Measurements from ENCODE around the gene NOP53. TPM values are rescaled to one million over a fixed set of nuclear protein-coding genes. Genes with fewer than 3 reads are reported as not detected.
"Not testable (repeated sequence)": the region's sequence is repeated elsewhere in the genome, so short reads cannot be mapped to it uniquely, and the experiment has no call there.

The NOP53 gene
- total RNA-seq, 2 donors from 2014 or later: 184 to 201 TPM

GRCh38 chr19:47714339-47714738 is 31.0 kb upstream of the NOP53 start:
- intact Hi-C loops (cut with DNase I): no loop called here
- DNase-seq (ENCODE audit: low spot score): no peak

- intact Hi-C loops (cut with DNase I): loop anchor here in 1 of 2 donors (5.0 kb wide), 1 partner anchor 72 kb away; no protein-coding TSS in a partner anchor
- not testable (repeated sequence) for DNase-seq (ENCODE audit: low spot score)
Observed at GRCh38 chr19:47714855-47715254, 30.5 kb upstream of the NOP53 start.

DNA sequence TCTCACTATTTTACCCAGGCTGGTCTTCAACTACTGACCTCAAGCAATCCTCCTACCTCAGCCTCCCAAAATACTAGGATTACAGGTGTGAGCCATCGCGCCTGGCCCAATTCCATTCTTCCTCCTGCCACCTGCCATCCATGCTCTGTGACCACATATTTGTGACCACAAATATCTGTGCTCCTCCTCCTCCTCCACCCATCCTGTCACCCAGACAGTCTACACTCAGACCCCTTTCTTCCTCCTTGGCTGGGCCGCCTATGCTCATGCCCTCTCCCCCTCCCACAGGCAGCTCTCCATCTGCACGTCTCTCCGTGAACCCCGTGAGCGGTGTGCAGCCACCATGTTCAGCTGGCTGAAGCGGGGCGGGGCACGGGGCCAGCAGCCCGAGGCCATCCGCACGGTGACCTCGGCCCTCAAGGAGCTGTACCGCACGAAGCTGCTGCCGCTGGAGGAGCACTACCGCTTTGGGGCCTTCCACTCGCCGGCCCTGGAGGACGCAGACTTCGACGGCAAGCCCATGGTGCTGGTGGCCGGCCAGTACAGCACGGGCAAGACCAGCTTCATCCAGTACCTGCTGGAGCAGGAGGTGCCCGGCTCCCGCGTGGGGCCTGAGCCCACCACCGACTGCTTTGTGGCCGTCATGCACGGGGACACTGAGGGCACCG is 28.9 kb upstream of the NOP53 start:
- no peak for DNase-seq (ENCODE audit: low spot score)
- intact Hi-C loops (cut with DNase I): loop anchor here in 1 of 2 donors (5.0 kb wide), 1 partner anchor 71 kb away; no protein-coding TSS in a partner anchor

DNA sequence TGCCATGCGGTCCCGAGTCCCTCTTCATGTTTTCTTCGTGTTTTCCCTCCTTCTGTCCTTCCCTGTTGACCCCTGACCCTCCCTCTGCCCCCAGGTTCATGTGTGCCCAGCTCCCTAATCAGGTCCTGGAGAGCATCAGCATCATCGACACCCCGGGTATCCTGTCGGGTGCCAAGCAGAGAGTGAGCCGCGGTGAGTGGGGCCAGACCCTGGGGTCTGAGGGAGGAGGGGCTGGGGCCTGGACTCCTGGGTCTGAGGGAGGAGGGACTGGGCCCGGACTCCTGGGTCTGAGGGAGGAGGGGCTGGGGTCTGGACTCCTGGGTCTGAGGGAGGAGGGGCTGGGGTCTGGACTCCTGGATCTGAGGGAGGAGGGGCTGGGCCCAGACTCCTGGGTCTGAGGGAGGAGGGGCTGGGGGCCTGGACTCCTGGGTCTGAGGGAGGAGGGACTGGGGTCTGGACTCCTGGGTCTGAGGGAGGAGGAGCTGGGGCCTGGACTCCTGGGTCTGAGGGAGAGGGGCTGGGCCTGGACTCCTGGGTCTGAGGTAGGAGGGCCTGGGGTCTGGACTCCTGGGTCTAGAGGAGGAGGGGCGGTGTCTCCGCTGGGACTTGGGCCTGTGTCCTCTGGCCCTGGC is 26.8 kb upstream of the NOP53 start:
- intact Hi-C loops (cut with DNase I): loop anchor here in 1 of 2 donors (5.0 kb wide), 1 partner anchor 69 kb away; no protein-coding TSS in a partner anchor
- not testable (repeated sequence) for DNase-seq (ENCODE audit: low spot score)

DNA sequence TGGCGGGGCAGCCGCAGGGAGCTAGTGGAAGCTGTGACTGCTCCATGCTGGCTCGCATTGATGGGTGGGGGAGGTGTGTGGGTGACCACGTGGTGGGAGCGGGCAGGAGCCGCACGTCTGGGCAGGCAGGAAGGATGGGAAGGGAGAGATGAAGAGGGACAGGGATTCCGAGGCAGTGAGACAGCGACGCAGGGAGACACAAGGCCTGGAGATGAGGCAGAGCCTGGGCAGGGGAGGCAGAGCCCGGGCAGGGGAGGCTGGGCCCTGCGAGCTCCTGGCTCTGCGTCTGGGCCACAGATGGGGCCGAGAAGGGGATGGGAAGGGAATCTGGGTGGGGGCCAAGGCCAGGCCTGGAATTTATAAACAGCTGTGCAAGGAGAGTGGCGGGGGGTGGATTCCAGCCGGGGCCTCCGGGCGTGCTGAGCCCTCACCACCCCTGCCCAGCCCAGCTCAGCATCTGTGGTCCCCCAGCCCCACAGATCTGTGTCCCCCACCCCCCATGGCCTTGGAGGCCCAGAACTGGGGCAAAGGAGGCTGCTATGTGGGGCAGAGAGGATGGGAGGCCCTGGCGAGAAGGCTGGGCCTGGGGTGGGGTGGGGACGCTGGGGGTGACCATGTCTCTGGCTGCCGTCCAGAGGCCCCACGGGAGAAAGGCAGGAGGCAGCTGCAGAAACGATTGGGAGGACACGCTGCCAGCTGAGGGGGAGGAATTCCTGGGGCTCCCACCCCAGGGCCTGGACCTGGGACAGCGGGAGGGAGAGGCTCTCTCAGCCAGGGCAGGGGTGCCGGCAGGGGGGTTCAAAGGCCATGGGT is 26.1 kb upstream of the NOP53 start:
- intact Hi-C loops (cut with DNase I): loop anchor here in 1 of 2 donors (5.0 kb wide), 1 partner anchor 68 kb away; no protein-coding TSS in a partner anchor
- DNase-seq (ENCODE audit: low spot score): peak; percentile 96

- intact Hi-C loops (cut with DNase I): no loop called here
- DNase-seq (ENCODE audit: low spot score): no peak
Observed at GRCh38 chr19:47720669-47721422, 24.5 kb upstream of the NOP53 start.

DNA sequence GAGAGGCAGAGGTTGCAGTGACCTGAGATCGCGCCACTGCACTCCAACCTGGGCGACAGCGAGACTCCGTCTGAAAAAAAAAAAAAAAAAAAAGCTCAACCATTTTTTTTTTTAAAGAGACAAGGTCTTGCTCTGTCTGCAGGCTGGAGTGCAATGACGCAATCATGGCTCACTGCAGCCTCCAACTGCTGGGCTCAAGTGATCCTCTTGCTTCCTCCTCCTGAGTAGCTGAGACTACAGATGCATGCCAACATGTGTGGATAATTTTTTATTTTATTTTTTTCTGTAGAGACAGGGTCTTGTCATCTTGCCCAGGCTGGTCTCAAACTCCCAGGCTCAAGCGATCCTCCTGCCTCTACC is 21.8 kb upstream of the NOP53 start:
- intact Hi-C loops (cut with DNase I): no loop called here

DNA sequence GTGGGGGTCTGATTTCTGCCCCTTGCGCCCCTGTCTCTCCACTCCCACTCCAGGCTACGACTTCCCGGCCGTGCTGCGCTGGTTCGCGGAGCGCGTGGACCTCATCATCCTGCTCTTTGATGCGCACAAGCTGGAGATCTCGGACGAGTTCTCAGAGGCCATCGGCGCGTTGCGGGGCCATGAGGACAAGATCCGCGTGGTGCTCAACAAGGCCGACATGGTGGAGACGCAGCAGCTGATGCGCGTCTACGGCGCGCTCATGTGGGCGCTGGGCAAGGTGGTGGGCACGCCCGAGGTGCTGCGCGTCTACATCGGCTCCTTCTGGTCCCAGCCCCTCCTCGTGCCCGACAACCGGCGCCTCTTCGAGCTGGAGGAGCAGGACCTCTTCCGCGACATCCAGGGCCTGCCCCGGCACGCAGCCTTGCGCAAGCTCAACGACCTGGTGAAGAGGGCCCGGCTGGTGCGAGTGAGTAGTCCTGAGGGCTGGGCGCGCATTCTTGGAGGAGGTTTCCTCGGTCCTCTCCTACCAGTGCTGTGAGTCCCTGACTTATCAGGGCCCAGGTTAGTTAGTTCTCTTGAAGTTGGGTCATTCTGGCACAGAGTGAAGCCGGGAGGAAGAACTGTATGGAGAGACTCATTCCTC is 19.5 kb upstream of the NOP53 start:
- intact Hi-C loops (cut with DNase I): no loop called here
- DNase-seq (ENCODE audit: low spot score): no peak

More for the DNA sequence above, 21.8 kb upstream of the NOP53 start:
- peak; percentile 91 for DNase-seq (ENCODE audit: low spot score)

DNA sequence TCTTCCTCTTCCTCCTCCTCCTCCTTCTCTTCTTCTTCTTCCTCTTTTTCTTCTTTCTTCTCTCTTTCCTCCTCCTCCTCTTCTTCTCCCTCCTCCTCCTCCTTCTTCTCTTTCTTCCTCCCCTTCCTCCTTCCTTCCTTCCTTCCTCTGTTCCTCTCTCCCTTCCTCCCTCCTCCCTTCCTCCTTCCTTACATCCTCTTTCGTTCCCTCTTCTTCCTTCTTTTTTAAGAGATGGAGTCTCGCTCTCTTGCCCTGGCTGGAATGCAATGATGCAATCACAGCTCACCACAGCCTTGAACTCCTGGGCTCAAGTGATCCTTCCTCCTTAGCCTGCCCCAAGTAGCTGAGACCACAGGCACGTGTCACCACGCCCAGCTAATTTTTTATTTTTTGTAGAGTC is 18.9 kb upstream of the NOP53 start:
- intact Hi-C loops (cut with DNase I): no loop called here
- DNase-seq (ENCODE audit: low spot score): no peak

DNA sequence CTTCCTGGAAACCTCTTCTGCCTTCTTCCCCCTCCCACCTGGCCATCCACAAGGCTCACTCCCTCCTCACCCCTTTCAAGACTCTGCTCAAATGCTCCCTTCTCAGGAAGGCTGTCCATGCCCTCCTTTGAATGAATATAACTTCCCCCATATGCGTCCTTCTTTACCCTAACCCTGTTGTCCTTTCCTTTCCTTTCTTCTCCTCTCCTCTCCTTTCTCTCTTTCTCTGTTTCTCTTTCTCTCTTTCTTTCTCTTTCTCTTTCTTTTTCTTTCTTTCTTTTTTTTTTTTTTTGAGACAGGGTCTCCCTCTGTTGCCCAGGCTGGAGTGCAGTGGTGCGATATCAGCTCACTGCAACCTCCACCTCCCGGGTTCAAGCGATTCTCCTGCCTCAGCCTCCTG is 17.1 kb upstream of the NOP53 start:
- intact Hi-C loops (cut with DNase I); DNase-seq (ENCODE audit: low spot score): not testable (repeated sequence)

GRCh38 chr19:47729468-47729798 is 15.9 kb upstream of the NOP53 start:
- intact Hi-C loops (cut with DNase I): no loop called here
- DNase-seq (ENCODE audit: low spot score): peak; percentile 88

DNA sequence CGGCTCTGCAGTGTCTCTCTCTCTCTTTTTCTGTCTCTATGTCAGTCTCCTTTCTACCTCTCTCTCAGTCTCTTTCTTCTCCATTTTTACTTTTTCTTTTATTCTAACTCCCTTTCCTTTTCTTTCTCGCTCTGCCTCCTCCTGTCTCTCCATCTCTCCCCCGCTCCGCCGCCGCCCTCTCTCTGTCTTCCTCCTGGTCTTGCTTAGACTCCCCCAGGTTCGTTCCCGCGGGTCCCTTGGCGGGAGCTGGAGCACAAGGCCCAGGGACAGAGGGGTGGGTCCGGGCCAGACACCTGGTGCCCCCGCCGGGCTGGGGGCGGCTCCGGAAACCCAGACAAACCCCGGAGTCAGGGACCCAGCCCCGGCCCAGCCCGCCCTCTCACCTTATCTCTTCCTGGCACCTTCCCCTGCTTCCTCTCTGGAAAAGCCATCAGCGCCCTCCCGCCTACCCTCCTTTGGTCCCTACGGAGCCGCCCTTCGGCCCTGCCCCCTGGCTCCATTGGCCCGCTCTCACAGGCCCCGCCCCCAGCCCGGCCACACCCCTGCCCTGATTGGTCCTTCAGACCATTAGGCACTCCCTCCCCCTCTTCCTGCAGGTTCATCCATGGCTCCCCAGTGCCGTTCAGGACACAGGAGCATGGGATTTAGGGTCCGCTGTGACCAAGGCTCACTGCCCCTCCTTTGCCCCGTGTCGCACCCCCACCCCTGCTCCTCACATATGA is 15.4 kb upstream of the NOP53 start:
- intact Hi-C loops (cut with DNase I): no loop called here
- DNase-seq (ENCODE audit: low spot score): peak; percentile 89

- no peak for DNase-seq (ENCODE audit: low spot score)
- intact Hi-C loops (cut with DNase I): no loop called here
Observed at GRCh38 chr19:47730521-47730889, 14.8 kb upstream of the NOP53 start.

GRCh38 chr19:47730910-47731309 is 14.4 kb upstream of the NOP53 start:
- DNase-seq (ENCODE audit: low spot score): no peak
- intact Hi-C loops (cut with DNase I): no loop called here

DNA sequence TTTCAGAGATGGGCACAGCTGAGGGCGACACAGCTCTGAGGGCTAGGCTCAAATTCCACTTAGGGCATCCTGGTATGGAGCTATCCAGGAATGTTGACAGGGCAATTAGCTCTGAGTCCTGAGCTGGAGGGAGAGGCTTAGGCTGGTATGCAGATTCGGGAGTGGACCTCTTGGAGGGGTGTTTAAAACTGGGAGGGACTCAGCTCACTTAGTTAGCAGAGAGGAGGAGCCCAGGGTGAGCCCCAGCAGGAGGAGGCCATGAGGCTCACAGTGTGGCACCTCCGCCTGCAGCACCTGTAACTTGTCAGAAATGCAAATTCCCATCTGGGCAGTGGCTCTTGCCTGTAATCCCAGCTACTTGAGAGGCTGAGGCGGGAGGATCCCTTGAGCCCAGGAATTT is 10.2 kb upstream of the NOP53 start:
- DNase-seq (ENCODE audit: low spot score): no peak
- intact Hi-C loops (cut with DNase I): no loop called here

DNA sequence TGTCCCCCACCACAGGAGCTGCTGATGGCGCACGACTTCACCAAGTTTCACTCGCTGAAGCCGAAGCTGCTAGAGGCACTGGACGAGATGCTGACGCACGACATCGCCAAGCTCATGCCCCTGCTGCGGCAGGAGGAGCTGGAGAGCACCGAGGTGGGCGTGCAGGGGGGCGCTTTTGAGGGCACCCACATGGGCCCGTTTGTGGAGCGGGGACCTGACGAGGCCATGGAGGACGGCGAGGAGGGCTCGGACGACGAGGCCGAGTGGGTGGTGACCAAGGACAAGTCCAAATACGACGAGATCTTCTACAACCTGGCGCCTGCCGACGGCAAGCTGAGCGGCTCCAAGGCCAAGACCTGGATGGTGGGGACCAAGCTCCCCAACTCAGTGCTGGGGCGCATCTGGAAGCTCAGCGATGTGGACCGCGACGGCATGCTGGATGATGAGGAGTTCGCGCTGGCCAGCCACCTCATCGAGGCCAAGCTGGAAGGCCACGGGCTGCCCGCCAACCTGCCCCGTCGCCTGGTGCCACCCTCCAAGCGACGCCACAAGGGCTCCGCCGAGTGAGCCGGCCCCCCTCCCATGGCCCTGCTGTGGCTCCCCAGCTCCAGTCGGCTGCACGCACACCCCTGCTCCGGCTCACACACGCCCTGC is 4.4 kb upstream of the NOP53 start:
- no peak for DNase-seq (ENCODE audit: low spot score)
- intact Hi-C loops (cut with DNase I): no loop called here

DNA sequence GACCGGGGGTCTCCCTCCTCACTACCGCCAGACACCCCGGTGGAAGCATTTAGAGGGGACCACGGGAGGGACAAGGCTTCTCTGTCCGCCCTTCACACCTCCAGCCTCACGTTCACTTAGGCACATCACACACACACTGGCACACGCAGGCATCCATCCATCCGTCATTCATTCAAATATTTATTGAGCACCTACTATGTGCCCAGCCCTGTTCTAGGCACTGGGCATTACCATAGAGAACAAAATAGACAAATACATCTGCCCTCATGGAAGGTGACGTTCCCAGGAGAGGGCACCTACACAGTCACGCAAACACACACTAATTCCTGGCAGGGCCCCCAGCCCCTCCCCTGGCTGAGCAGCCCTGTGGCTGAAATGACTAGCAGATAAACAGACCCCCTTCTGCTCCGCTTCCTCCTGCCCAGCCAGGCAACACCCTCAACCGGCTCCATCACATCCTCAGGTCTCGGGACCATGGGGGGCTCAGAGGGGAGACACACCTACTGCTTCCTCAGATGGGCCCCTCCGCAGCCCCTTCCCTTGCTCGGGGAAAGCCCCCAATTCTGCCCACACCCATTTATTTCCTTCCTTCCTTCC is 3.7 kb upstream of the NOP53 start:
- DNase-seq (ENCODE audit: low spot score): no peak
- intact Hi-C loops (cut with DNase I): loop anchor here in 1 of 2 donors (2.0 kb wide), 1 partner anchor 29 kb away; the partner anchor contains the start of gene EHD2

Data from posterior vena cava (tissue), 2 donors.